ENCODE measurements around the gene MLLT6. TPM values are rescaled to one million over a fixed set of nuclear protein-coding genes. Genes with fewer than 3 reads are reported as not detected.

Gene MLLT6
- total and polyA plus RNA-seq, 2 of the 13 experiments (the other 11 are each of a cell fraction or from before 2014, with no cell fraction given), result 50.7 to 69.5 TPM

GRCh38 chr17:38663125-38663751 lies 41.8 kb upstream of the MLLT6 start (continued):
- TF ChIP-seq ZNF143 (CRISPR knock-in tag; IDR thresholded peaks at IDR 0.05) (peak; percentile 56; the same call in 1 of the 2 replicates), ZBTB25 (CRISPR knock-in tag; IDR thresholded peaks at IDR 0.05) (peak; percentile 79; the same call in 1 of the 2 replicates), NBN (conservative IDR thresholded peaks at IDR 0.05) (no peak), ZNF781 (CRISPR knock-in tag; IDR thresholded peaks at IDR 0.05; ENCODE audit: borderline replicate concordance, not compliant biosample characterization) (peak; percentile 61), ZBTB42 (CRISPR knock-in tag; IDR thresholded peaks at IDR 0.05) (0 out of 2 replicates have a peak, but pooled peaks have one; percentile 44), ZNF513 (CRISPR knock-in tag; conservative IDR thresholded peaks at IDR 0.05) (no peak), AHDC1 (CRISPR knock-in tag; IDR thresholded peaks at IDR 0.05; ENCODE audit: borderline replicate concordance) (no peak), ZNF343 (CRISPR knock-in tag; IDR thresholded peaks at IDR 0.05) (peak; percentile 74; the same call in 1 of the 2 replicates), KLF12 (CRISPR knock-in tag; IDR thresholded peaks at IDR 0.05; ENCODE audit: borderline replicate concordance) (no peak), GTF2F1 (IDR thresholded peaks at IDR 0.05; ENCODE audit: low read length) (no peak)
- TF ChIP-seq, protein P1, sequence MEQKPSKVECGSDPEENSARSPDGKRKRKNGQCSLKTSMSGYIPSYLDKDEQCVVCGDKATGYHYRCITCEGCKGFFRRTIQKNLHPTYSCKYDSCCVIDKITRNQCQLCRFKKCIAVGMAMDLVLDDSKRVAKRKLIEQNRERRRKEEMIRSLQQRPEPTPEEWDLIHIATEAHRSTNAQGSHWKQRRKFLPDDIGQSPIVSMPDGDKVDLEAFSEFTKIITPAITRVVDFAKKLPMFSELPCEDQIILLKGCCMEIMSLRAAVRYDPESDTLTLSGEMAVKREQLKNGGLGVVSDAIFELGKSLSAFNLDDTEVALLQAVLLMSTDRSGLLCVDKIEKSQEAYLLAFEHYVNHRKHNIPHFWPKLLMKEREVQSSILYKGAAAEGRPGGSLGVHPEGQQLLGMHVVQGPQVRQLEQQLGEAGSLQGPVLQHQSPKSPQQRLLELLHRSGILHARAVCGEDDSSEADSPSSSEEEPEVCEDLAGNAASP (CRISPR knock-in tag; IDR thresholded peaks at IDR 0.05; ENCODE audit: borderline replicate concordance), result peak; percentile 82; the same call in 1 of the 2 replicates
- TF ChIP-seq, protein P2, sequence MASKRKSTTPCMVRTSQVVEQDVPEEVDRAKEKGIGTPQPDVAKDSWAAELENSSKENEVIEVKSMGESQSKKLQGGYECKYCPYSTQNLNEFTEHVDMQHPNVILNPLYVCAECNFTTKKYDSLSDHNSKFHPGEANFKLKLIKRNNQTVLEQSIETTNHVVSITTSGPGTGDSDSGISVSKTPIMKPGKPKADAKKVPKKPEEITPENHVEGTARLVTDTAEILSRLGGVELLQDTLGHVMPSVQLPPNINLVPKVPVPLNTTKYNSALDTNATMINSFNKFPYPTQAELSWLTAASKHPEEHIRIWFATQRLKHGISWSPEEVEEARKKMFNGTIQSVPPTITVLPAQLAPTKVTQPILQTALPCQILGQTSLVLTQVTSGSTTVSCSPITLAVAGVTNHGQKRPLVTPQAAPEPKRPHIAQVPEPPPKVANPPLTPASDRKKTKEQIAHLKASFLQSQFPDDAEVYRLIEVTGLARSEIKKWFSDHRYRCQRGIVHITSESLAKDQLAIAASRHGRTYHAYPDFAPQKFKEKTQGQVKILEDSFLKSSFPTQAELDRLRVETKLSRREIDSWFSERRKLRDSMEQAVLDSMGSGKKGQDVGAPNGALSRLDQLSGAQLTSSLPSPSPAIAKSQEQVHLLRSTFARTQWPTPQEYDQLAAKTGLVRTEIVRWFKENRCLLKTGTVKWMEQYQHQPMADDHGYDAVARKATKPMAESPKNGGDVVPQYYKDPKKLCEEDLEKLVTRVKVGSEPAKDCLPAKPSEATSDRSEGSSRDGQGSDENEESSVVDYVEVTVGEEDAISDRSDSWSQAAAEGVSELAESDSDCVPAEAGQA (IDR thresholded peaks at IDR 0.05; ENCODE audit: low read depth), result no peak
- TF ChIP-seq, protein P2 (CRISPR knock-in tag; IDR thresholded peaks at IDR 0.05; ENCODE audit: borderline replicate concordance), result no peak

All from HepG2 (cell line).